Neural cell (in vitro differentiated cells): ENCODE results near the gene ZCCHC13.

Source experiments
- CTCF ChIP-seq: fragments of 450-650 bp; IDR thresholded peaks from 2 replicates; pipeline ENCODE4 v1.5.1; 2014; ENCODE audit warnings: antibody characterized with exemption, mild to moderate bottlenecking, moderate library complexity; ENCODE audit not compliant: poor library complexity, severe bottlenecking
- EP300 ChIP-seq: fragments of 450-650 bp; conservative IDR thresholded peaks from 2 replicates; pipeline ENCODE4 v1.6.1; 2014; ENCODE audit warnings: antibody characterized with exemption, mild to moderate bottlenecking, moderate library complexity; ENCODE audit not compliant: poor library complexity, severe bottlenecking
- POLR2AphosphoS5 ChIP-seq: IDR thresholded peaks from 2 replicates; pipeline ENCODE4 v1.6.1; 2012
- RAD21 ChIP-seq: fragments of 450-650 bp; conservative IDR thresholded peaks from 2 replicates; pipeline ENCODE4 v1.6.1; 2014; ENCODE audit warnings: antibody characterized with exemption, mild to moderate bottlenecking, moderate library complexity
- REST ChIP-seq: IDR thresholded peaks from 2 replicates; pipeline ENCODE4 v1.6.1; 2012; ENCODE audit warnings: borderline replicate concordance
- SMC3 ChIP-seq: fragments of 450-650 bp; conservative IDR thresholded peaks from 2 replicates; pipeline ENCODE4 v1.6.1; 2014; ENCODE audit warnings: antibody characterized with exemption, mild to moderate bottlenecking, moderate library complexity; ENCODE audit not compliant: poor library complexity
- TAF1 ChIP-seq: IDR thresholded peaks from 2 replicates; pipeline ENCODE4 v1.6.1; 2012; ENCODE audit warnings: low read depth

DNA sequence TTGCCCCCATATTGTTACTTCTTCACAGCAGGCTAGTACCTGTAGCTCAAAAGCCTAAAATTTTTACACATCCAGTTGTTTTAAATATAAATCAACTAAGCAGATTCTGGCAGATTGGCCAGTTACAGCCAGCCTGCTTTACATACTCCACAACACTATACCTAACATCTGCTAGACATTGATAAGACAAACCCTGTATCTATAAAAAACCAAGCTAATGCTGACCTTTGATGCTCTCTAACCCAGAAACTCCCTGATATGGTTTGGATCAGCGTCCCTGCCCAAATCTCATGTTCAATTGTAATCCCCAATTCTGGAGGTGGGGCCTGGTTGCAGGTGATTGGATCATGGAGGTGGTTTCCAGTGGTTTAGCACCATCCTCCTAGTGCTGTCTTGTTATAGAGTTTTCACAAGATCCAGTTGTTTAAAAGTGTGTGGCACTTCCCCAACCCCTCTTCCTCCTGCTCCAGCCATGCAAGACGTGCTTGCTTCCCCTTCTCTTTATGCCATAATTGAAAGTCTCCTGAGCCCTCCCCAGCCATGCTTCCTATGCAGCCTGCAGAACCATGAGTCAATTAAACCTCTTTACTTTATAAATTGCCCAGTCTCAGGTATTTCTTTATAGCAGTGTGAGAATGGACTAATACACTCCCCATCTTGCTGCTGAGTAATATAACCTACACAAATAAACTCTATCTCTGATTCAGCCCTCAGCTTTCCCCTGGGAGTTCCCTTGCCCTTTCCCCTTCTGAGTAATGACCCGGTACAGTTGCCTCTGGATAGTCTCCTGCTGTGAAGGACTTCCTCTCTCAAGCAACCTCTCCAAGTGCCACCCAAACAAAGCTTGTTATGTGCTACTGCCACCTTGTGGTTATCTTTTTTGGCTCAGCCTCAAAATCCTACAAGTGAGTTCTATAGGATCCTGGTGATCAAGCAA is 39.6 kb downstream of the ZCCHC13 start:
- TF ChIP-seq POLR2AphosphoS5, result no peak
- TF ChIP-seq CTCF, result peak; percentile 72
- TF ChIP-seq TAF1, result no peak
- peak; percentile 79 for TF ChIP-seq RAD21
- no peak for TF ChIP-seq REST
- no peak for TF ChIP-seq EP300
- peak; percentile 82 for TF ChIP-seq SMC3
